ENCODE measurements around the gene MAP2K6. TPM values are rescaled to one million over a fixed set of nuclear protein-coding genes. Genes with fewer than 3 reads are reported as not detected.

Gene MAP2K6
- total RNA-seq, 1 experiment from 2014 or later = 43.0 TPM

DNA sequence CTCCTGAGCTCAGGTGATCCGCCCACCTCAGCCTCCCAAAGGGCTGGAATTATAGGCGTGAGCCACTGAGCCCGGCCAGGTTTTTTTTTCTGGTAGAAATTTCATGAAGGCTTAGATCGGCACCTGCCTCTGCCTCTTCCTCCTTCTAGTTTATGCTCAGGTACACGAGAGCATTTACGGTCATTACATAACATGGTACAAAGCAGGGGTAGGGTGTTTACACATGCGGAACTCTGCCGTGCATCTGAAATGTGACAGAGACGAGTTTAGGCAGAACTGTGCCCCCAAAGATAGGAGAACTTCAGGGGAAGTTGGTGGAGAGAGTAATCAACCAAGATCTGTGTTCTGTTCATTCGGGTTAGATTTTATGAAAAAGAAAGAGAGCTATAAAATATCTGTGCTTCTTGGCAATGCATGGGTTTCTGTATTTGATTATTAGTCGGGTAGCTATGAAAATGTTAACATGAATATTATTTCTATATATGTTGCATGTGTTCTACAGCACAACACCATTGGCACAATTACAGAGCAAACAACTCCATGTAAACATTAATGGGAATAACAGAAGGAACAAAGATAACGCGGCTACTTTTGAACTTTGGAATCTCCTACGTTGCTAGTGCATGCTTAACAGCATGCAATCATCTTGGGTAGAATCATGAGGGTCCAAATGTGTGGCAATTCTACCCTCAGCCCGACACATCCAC, 23.5 kb upstream of the MAP2K6 start:
- TF ChIP-seq KAT7 (CRISPR knock-in tag; IDR thresholded peaks at IDR 0.05; ENCODE audit: borderline replicate concordance) (no peak), RORB (CRISPR knock-in tag; IDR thresholded peaks at IDR 0.05) (no peak), ZBTB21 (CRISPR knock-in tag; IDR thresholded peaks at IDR 0.05; ENCODE audit: borderline replicate concordance) (no peak), PRDM15 (CRISPR knock-in tag; IDR thresholded peaks at IDR 0.05) (no peak), ZNF121 (CRISPR knock-in tag; IDR thresholded peaks at IDR 0.05) (no peak), ZNF423 (CRISPR knock-in tag; IDR thresholded peaks at IDR 0.05) (no peak), IRF2 (CRISPR knock-in tag; IDR thresholded peaks at IDR 0.05; ENCODE audit: borderline replicate concordance, low read depth) (no peak), ERG (CRISPR knock-in tag; IDR thresholded peaks at IDR 0.05) (no peak), ZNF138 (CRISPR knock-in tag; conservative IDR thresholded peaks at IDR 0.05) (no peak), NFATC4 (CRISPR knock-in tag; IDR thresholded peaks at IDR 0.05) (no peak), AFF4 (CRISPR knock-in tag; IDR thresholded peaks at IDR 0.05; ENCODE audit: borderline replicate concordance) (no peak), FOXK1 (CRISPR knock-in tag; IDR thresholded peaks at IDR 0.05) (no peak), USF1 (CRISPR knock-in tag; IDR thresholded peaks at IDR 0.05) (no peak), TEAD4 (CRISPR knock-in tag; IDR thresholded peaks at IDR 0.05) (no peak)
- TF ChIP-seq, protein P1, sequence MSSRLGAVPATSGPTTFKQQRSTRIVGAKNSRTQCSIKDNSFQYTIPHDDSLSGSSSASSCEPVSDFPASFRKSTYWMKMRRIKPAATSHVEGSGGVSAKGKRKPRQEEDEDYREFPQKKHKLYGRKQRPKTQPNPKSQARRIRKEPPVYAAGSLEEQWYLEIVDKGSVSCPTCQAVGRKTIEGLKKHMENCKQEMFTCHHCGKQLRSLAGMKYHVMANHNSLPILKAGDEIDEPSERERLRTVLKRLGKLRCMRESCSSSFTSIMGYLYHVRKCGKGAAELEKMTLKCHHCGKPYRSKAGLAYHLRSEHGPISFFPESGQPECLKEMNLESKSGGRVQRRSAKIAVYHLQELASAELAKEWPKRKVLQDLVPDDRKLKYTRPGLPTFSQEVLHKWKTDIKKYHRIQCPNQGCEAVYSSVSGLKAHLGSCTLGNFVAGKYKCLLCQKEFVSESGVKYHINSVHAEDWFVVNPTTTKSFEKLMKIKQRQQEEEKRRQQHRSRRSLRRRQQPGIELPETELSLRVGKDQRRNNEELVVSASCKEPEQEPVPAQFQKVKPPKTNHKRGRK (CRISPR knock-in tag; IDR thresholded peaks at IDR 0.05; ENCODE audit: borderline replicate concordance) = no peak
- TF ChIP-seq, protein P2, sequence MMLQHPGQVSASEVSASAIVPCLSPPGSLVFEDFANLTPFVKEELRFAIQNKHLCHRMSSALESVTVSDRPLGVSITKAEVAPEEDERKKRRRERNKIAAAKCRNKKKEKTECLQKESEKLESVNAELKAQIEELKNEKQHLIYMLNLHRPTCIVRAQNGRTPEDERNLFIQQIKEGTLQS (CRISPR knock-in tag; conservative IDR thresholded peaks at IDR 0.05) = no peak
- TF ChIP-seq, protein P3, sequence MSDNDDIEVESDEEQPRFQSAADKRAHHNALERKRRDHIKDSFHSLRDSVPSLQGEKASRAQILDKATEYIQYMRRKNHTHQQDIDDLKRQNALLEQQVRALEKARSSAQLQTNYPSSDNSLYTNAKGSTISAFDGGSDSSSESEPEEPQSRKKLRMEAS (CRISPR knock-in tag; IDR thresholded peaks at IDR 0.05) = no peak
- ATAC-seq = no peak
- Mint-ChIP-seq H3K4me1 (no peaks in the 10 kb centered on the region), H3K4me3 (no peak overlapping the region), H3K9me3 (no peaks in the 10 kb centered on the region), H3K27me3 (ENCODE audit: low read depth) (no peaks in the 10 kb centered on the region), H3K36me3 (no peaks in the 10 kb centered on the region), H3K27ac (peak overlapping the region; percentile 17; the same call in 1 of the 2 replicates)
- POLR2A ChIA-PET = no interaction called here
- CTCF ChIA-PET = interaction anchor here (1.8 kb wide), 1 partner anchor 32 kb away, joined by 7 read pairs; no protein-coding TSS in a partner anchor
- no peak for DNase-seq (ENCODE audit: low spot score)
